ENCODE measurements around the gene HRAS.

Gene HRAS

DNA sequence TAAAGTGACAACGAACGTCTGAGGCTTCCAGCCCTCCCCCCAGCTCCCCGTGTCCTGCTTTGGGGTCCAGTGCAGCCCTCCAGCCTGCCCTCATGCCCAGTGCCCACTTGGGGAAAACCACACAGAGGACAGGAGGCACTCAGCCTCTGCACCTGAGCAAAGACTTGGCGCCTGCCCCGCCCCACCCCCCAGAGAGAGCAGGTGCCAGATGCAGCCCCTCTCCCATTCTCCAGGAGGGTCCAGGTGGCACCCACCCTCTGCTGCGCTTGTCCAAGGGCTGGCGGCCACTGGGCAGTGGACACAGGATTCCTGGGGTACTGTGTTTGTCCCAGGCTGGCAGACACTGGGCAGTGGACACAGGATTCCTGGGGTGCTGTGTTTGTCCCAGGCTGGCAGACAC, 44.0 kb downstream of the HRAS start:
- DNase-seq = no peak

DNA sequence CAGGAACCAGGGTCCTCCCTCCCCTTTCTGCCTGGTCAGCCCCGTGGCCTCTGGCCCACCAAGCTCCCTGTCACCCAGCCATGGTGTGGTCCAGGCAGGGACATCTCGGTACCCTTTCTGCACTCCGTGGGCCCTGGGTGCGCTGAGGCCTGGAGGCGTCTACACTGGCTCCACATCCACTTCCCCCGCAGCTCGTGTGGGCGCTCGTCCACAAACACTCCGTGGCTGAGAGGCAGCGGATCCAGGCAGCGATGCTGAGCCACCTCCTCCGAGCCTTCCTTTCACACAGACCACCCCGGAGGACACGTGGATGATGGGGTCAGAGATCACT, 44.5 kb downstream of the HRAS start:
- DNase-seq = no peak

DNA sequence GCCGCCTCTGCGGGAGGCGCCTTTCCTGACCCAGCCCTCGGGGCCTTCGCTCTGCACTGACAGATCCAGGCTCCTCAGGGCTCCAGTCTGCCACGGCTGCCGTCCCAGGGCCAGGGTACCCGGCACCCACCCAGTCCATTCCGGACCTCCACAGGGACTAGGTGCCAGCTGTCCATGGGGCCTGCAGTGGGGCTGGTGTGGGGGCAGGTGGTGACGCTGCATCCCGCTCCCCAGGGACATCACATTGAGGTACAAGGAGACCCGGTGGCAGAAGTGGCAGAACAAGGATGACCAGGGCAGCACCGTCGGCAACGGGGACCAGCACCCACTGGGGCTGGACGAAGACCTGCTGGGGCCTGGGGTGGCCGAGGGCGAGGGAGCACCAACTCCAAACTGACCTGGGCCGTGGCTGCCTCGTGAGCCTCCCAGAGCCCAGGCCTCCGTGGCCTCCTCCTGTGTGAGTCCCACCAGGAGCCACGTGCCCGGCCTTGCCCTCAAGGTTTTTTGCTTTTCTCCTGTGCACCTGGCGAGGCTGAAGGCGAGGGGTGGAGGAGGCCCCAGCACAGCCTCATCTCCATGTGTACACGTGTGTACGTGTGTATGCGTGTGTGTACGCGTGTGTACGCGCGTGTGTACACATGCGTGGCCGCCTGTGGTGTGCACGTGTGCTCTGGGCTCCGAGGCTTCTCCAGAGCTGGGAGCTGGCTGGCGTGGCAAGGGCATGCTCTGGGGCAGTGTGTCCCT, 45.0 kb downstream of the HRAS start:
- no peak for DNase-seq

DNA sequence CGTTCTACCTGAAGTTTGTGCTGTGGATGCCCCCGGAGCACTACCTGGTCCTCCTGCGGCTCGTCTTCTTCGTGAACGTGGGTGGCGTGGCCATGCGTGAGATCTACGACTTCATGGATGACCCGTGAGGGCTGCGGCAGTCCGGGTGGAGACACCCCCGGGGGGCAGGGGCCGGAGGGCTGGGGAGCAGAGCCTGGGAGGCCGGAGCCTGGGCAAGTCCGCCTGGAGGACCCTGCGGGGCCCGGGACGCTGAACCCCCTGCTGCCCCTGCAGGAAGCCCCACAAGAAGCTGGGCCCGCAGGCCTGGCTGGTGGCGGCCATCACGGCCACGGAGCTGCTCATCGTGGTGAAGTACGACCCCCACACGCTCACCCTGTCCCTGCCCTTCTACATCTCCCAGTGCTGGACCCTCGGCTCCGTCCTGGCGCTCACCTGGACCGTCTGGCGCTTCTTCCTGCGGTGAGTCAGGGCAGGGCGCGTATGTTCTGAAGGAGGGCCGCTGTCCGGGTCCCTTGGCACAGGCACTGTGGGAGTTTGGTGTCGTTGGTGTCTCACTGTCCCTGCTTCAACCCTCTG, 45.7 kb downstream of the HRAS start:
- DNase-seq = no peak

DNA sequence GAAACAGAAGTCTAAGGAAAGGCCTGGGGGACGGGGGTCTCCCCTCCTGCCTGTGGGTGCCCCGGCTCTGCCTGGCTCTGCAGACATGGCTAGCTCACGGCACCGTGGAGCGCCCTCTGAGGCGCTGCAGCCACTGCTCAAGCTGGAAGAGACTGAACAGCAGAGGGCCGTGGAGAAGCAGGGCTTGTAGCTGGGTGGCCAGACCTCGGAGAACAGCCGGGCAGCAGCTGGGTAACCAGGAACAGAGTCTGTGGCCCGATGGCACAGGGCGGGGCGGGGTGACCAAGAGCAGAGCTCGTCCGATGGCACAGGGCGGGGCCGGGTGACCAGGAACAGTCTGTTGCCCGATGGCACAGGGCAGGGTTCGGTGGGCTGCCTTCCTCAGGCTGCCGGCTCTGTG, 46.4 kb downstream of the HRAS start:
- no peak for DNase-seq

DNA sequence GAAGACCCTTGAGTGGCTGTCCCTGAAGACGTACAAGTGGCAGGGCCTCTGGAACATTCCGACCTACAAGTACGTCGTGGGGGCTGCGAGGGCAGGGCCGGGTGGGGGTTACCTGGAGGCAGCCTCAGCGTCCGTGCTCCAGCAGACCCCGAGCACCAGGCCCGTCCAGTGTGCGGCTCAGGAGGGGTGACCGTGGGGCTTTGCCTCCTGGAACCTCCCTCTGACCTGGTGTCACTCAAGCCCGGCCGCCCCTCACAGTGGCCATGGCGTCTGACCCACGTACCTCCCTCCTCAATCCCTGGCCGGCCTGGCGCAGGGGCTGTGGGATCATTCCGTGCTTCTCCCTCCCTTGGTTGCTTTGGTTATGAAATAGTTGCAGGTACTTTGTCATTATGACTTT, 46.8 kb downstream of the HRAS start:
- DNase-seq = no peak

DNA sequence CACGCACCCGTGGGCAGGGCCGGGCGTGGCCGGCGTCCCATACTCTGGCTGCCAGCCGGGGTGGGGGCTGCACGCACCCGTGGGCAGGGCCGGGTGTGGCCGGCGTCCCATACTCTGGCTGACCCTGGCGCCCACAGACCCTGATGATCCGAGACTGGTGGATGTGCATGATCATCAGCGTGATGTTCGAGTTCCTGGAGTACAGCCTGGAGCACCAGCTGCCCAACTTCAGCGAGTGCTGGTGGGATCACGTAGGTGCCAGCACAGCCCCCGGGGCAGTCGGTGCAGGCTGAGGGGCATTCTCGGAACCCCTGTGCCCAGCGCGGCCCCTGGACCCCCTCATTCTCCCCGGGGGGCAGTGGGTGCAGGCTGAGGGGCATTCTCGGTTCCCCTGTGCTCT, 47.3 kb downstream of the HRAS start:
- no peak for DNase-seq

DNA sequence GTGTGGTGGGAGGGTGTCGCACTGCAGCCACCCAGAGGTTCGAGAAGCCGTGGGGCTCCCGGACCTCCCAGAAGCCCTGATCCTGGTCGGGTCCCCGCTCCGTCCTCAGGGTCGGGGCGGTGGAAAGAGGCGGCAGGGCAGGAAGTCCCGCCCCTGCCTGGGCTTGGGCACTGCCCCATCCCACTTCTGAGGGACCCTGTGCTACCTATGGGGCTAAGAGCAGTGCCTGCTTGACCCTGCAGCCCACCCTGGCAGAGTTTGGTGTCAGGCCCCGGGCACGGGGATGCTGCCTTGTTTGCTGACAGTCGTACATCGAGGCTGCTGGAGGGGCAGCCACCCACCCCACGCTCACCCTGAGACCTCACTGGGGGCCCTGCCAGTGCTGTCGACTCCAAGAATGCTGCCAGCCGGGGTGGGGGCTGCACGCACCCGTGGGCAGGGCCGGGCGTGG, 47.8 kb downstream of the HRAS start:
- DNase-seq = no peak

DNA sequence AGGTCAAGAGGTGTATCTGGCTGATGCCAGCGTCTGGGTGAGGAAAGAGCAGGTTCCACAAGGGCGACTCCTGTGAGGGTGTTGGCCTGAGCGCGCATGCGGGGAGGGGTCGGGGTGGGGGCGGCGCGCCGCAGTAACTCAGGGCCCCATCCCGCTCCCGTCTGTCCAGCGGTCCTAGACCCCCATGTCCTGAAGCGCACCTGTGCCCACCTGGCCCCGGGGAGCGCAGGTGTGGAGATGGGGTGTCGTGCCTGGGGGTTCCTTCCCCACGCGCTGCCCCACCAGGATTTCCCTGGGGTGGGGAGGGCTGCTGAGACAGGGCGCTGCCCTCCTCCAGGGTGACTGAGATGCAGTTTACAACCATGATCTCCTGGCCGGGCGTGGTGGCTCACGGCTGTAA, 49.2 kb downstream of the HRAS start:
- no peak for DNase-seq

DNA sequence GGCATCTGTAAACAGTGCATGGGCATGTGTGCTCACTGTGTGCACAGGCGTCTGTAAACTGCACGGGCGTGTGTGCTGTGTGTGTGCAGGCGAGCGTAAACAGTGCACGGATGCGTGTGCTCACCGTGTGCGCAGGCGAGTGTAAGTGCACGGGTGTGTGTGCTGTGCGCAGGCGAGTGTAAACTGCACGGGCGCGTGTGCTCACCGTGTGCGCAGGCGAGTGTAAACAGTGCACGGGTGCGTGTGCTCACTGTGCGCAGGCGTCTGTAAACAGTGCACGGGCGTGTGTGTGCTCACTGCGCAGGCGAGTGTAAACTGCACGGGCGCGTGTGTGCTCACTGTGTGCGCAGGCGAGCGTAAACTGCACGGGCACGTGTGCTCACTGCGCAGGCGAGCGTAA, 50.8 kb downstream of the HRAS start:
- DNase-seq = no peak
